Astrocyte (in vitro differentiated cells and primary cell): ENCODE measurements around the gene KIF5A.

Experiments used
- CTCF ChIP-seq: IDR thresholded peaks from 2 replicates; pipeline ENCODE4 v1.5.1; 2011; ENCODE audit warnings: low read depth, mild to moderate bottlenecking, inconsistent platforms, low read length, moderate library complexity; ENCODE audit not compliant: insufficient read depth
- EZH2 ChIP-seq: IDR thresholded peaks from 2 replicates; pipeline ENCODE4 v1.6.1; 2012; ENCODE audit warnings: mild to moderate bottlenecking, low read length, inconsistent platforms; ENCODE audit not compliant: insufficient read depth

- TF ChIP-seq CTCF (no peak), EZH2 (no peak)
These were observed 80.1 kb downstream of the KIF5A start for GRCh38 chr12:57629897-57630471.
